NCI-H146 treated with DMSO at 0.1 percent for 48 hours (cell line): Measurements from ENCODE around the gene SH3GL2.

Source experiments
- DNase-seq: peaks from one replicate; lab custom pipeline; 2025; ENCODE audit not compliant: unreplicated experiment; lab: John Stamatoyannopoulos, UW

The SH3GL2 gene

DNA sequence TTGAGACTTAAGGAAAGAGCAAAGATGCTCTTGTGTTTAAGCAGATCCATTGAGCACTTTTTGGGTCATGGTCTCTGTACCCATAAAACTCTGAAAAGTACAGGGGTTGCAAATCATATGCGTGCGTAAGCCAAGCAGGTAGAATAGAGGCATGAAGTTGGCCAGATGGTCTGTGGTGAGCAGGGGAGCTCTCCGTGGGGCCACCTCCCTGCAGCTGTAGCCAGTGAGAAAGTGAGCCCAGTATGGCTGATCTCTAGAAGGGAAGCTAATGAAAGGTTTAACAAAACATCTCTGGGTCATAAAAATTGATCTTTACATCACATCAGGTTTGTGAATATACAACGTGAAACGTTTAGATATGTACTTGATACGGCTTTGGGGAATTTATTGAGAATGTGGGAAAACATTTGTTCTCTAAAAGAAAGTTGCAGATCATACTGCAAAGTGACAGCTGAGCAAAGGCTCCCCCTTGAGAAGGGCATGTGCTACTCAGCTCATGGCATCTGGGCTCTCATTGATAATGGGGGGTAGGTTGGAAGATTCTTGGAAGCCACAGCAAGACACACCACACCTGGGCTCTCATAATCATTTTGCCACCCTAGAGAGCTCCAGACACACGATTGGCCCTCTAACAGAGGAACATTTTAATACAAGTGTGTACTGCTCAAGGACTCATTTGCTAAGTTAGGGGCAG, 30.6 kb downstream of the SH3GL2 start:
- no peak for DNase-seq

DNA sequence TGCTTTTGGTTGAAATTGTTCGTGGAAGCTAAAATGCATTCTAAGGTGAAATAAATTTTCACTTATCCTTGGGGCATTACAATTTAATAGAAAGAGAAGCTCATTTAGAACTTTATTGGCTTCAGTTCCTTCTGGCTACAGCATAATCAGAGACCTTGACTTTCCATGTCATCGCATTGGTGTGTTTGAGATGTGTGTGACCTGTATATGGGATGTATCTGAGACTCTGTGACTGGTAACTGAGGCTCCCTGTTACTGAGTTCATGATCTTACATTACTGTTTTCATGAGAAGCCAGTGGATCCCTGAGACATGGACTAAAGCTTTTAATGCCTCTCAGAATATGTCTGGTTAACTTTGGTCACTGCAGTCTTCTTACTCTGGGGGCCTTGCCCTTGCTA, 32.5 kb downstream of the SH3GL2 start:
- no peak for DNase-seq

DNA sequence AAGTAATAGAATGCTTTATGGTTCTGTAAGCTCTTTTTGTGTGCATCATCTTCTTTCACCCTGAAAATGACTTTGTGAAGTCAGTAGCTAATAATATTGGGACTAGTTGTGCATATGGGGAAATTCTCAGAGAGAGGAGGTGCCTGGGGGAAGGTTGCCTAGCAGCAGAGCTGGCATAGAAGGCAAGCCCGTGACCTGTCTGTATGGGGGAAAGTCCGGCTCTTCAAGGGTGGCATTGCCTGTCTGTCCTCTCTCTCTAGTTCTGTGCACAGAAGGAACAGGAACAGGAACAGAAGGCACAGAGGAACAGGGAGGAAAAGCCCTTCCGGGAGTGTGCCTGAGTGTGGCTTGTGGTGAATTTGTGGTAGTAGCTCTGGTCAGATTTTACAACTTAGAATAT, 33.1 kb downstream of the SH3GL2 start:
- DNase-seq: no peak

DNA sequence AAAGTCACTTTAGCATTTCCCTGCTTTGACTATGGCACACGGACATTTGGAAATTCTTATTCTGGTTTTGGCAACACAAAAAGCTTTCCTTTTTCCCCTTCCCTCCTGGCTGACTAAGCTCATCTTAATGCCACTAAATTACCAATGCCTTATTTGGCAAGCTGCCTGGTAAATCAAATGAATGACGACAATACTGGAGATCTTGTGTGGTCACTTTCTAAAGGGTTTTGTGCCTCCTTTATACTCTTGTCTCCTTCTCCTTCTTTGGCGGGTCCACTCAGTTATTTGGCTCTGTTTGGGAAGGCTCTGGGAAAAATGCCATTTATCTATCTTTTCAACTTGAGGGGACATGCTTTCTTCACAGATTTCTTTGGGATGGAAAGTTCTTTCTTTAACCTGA, 34.9 kb downstream of the SH3GL2 start:
- no peak for DNase-seq

DNA sequence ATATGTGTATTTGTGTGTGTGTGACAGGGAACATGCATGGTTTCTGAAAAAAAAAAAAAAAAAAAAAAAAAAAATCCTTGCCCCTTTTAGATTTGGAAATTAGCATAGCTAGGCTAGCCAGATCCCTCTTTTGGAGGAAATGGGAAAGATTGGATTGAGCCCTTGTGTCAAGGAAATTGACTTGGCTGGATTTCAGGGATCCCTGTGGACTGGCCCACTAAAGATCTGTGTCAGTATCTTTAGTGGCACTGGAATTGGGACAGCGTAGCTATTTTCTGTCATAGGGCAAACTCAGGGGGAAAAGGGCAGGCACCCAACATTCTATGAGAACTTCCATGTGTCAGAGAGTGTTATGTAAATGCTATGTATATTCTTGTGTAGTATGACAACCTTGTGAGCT, 35.4 kb downstream of the SH3GL2 start:
- no peak for DNase-seq

DNA sequence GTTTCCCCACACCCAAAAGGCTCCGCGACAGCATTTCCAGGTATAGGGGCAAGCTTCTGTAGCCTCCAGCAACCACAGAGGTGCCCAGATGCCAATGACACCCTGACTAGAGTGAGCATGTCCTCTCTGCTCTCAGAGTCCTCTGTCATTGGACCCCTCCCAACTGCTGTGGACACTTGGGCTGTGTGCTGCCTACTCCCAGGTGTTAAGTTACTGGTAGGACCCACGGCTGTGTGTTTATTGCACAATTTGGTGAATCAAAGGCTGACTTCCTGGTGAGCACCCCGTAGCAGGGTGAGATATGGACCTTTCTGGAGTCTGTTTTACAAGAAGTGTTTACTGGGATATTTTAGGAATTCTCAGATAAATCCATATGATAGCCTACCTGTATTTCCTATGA, 36.0 kb downstream of the SH3GL2 start:
- peak; percentile 37 for DNase-seq

DNA sequence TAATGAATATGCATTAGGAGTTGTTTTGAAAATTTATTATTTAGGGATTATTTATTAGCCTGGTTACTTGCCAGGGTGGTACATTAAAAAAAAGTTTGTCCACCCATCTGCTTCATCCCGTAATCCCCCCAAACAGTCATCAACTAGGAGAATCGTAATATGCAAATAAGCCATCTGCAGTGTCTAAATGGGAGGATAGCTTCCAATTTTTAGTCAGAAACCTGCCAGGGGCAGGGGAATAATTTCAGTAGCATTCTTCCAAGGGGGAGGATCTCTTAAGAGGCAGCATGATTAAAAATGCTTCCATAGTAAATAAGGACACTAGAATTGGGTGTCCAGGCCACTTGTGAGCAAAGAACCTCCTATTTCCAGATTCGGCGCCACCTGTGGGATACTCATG, 43.3 kb downstream of the SH3GL2 start:
- no peak for DNase-seq

DNA sequence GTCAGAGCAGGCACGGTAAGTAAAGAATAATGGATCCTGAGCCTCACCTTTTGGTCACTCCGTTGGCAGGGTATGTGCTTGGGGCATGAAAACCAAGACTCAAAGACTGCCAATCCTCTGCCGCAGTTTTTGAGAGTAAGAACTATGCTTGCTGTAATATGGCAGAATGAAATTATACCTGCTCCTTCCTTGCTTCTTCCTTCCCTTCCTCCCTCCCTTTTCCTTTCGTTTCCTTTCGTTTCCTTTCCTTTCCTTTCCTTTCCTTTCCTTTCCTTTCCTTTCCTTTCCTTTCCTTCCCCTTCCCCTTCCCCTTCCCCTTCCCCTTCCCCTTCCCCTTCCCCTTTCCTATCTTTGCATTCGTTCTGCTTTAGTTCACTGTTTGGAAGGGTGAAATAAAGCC, 43.9 kb downstream of the SH3GL2 start:
- no peak for DNase-seq

DNA sequence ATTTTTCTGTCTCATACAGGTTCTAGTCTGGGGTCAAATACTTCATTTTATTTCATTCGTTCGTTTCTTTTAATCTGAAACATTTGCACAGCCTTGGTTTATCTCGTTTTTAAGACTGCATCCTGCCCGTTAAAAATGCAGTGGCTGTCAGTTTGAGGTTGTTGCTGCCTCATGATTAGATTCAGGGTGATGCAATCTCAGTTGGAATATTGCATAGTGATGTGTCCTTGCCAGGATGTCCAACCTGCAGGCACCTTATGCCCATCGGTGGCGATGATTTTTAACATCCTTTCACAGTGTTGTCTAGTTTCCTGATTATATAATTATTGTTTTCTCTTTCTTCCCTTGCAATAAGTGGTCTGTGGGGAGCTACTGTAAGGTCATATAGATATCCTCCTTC, 45.1 kb downstream of the SH3GL2 start:
- no peak for DNase-seq

DNA sequence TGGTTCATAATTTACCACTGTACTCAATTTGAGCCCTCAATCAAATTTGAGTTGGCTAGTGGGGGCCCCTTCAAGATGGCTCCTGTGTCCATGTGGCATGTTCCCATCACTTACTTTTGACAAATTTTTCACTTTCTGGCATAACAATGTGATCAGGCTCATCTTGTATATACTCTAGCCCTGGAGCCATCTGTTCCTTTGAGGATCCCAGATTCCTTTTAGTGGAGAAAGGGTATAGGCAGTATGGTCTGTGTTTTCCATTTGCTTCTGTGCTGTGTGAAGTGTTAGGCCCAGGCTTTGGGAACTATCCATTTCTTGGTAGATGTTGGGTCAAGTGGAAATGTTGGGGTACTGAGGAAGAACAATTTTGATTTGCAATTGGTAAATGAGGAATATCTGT, 45.7 kb downstream of the SH3GL2 start:
- DNase-seq: no peak

DNA sequence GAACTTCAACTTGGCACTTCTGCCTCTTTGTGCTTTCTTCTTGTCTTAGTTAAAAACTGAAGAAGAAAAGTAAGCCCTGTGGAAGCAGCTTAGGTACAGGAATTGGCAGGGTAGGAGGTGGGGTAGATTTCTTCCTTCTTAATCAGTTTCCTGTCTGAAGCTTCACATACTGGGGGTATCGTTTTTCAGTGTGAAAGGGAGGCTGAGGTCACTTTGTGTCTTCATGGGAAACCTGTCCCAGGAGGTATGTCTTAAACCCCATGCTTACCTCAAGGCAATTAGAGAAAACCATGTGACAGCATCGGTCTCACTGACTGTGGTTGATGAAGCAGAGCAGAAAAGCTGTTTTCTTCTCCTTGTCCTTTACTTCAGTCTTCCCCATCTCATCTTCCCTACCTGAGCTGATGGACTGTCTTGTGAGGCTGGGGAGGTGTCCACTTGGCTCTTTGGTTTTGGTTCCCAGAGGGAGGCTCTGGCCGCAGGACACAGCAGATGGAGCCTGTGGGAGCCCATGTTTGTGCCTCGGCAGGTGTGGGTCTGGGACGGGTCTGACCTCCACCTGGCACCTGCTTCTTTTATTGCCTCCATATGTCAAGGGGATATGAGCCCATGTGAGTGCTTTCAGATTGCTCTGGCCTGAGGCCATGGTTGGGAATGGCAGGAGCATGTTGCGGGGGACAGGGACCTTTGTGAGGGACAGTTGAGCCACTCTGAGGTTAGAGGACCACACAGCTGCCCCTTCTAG, 47.0 kb downstream of the SH3GL2 start:
- DNase-seq: peak; percentile 70

DNA sequence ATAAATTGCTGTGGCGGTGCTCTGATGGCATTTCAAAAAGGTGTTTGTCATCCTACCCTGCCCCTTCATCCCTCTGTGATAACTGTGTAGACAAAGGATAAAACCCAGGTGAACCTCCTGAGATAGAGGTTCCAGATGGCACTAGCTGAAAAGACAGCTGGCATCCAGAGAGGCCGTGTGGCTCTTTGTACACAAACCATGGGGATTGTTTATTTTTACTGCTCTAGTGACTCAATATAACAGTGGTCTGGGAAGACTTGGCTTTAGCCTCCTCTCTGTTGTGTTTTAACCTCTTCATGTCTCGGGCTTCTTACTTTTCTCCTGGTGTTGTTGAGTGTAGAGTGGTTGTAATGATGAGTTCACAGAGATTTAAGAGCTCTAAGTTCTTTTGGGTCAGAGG, 48.8 kb downstream of the SH3GL2 start:
- peak; percentile 98 for DNase-seq

DNA sequence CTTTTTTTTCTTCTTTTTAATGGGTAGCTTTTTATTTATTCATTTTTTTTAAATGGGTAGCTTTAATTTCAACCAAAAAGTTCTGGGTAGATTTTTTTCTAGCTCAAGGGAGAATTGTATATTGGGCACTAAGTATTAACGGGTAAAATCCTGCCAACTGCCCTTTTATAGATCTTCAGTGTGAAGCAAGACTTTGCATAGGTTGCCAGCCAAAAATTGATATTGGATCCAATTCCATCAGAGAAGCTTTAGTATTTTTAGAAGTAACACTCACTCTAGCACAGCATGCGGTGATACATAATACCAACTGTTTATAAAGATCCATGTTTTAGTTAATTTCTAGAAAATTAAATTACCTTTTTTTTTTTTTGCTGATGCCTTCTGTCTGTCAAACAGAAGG, 49.8 kb downstream of the SH3GL2 start:
- no peak for DNase-seq

DNA sequence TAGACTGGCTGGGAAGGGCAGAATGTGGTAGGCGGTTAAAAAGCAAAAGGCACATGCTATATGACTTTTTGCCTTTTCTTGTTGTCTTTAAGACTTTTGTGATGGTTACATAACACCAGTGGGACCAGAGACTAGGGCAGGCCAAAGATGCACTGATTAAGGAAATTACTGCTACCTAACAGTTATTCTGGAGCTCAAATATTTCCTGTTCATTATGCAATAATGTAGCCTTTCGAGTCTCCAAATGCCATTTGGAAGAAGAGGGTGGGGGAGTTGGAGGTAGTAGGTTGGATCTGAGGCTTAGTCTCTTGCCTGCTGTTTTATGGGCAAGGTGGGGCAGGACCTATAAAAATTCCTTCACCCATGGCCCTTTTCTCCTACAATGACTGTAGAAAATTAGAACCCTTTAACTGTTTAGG, 51.7 kb downstream of the SH3GL2 start:
- DNase-seq: no peak

DNA sequence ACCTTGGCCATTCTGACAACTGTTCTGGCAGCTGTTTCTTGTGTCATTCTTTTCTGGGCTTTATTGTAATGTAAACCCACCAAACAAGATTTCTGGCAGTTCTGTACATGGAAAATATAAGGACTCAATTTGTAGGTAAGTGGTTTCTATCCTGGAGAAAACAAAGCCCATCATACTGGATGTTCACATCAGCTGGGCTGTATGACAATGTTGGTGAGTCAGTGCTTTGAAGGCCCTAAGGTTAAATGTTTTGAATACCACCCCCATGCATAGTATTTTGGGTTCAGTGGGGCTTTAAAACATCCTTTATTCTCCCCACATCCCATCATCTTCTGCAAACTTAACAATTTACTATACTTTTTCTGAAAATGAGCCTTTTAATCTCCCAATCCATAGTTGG, 52.5 kb downstream of the SH3GL2 start:
- no peak for DNase-seq

DNA sequence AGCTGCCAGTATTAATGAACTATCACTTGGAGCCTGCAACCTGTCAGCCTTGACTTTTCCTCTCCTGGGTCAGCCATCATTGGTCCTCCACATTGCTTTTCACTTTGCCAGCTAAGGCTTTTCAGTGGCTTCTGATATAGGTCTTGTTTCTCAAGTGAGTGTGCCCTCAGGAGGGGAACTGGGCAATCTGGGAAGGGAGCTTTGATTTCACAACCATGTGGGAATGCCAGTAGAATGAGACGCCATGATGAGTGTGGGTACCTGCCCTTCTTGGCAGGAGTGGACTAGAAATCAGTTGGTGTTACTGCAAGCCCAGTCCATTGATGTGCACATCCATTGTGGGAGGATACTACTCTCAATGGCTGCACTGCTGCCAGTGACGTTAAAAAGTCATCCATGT, 54.1 kb downstream of the SH3GL2 start:
- no peak for DNase-seq

DNA sequence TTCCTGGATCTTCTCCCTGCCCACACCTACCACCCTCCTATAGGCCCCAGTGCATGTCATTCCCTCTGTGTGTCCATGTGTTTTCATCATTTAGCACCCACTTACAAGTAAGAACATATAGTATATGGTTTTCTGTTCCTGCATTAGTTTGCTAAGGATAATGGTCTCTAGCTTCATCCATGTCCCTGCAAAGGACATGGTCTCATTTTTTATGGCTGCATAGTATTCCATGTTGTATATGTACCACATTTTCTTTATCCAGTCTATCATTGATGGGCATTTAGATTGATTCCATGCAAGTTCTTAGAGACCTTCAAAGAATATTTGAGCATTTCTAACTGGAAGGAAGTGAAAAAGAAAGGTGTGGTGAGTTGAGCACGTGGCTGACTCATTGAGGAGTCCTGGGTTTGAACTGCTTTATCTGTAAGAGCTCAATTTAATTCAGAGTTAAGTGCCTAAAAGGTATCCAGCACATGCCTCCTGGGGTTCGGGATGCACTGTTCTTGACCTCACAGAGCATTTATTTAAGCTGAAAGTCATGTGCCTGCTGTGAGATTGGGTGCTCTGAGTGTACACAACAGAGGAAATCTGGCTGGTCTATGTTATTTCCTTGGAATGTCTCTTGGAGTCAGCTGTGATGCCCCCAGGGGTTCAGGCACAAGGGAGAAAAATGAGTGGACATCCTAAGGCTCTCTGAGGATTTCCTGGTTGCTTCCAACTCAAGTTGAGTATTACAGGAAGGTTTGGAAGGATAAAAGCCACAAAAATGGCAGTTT, 56.4 kb downstream of the SH3GL2 start:
- DNase-seq: no peak

DNA sequence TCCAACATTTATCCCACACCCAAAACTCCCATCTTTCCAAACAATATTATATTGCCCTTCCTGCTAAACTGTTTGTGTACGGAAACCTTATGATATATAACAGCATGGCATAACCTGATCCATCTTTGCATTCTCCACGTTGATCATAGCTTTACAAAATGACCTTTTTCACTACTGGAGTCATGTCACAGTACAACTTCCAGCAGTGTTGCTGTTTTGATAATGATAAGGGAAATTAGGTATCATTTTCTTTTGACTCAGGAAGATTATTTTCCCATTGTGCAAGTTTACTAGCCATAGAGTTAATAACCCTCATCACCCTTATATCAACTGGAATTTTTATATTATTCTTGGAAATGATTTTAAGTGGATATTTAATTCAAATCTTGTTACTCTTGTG, 57.5 kb downstream of the SH3GL2 start:
- no peak for DNase-seq

DNA sequence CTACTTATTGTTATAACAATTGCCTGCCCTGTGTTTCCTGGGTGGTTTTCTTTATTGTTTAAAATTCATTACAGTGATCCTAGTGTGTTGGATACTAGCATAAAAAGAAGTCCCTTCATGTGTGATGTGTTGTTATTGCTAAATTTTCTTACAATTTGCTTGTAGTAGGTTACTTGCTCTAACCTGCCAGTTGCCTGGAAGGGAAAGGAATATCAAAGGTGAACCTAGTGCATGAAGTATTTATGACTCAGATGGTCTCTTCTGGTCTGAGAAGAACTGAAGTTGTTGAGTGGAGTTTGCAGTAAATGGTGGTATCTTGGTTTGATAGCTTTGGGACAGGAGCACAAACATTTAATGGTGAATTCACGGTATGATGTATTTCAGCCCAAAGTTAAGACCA, 58.0 kb downstream of the SH3GL2 start:
- no peak for DNase-seq

DNA sequence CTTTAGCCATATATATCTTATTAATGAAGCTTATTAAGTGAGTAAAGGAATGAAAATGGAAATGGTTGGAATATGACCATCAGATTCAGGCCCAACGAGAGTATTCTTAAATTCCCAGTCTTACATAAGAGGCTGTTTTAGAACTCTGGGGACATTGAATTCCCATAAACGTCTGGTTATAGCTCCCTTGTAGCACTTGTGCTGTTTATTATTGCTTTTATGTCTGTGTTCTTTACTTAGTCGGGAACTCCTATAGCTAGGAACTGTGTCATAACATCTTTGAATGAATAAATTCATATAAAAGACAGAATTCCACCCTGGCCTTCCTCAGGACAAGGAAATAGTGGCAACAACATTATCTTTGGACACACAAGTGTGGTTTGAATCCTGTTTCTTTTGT, 58.4 kb downstream of the SH3GL2 start:
- no peak for DNase-seq

DNA sequence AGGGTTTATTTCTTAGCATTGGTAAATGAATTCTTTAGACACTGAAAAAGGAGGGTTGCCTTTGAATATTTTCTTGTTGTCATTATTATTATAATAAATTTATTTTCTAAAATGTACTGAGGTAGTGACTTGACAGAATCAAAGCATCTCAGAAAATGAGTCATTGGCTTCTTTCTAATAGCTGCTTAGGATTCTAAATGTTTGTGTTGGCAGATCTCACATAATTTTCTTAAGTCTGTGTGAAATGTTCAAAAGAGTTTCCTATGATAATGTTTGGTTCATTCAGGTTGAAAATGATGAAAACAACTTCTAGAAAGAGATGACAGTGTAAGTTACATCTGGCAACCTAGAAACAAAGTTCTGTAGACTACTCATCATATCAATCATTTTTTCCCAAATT, 69.7 kb downstream of the SH3GL2 start:
- DNase-seq: no peak

DNA sequence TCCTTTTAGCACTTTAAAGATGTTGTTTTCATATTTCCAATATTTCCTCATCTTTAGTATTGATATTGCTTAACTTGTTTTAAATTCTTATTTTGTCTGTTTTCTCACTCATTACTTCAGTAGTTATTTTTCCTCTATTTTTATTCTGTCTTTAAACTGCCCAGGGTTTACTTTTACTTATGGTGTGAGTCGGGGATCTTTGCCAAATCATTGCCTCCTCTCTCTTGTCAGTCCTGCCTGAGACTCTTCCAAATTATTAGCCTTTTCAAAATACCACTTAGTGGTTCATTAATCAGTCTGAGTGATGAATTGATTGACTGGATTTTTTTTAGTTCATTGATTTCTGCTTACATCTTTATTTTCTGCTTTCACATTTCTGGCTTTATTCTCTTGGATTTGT, 72.9 kb downstream of the SH3GL2 start:
- no peak for DNase-seq
